ENCODE measurements around the gene STARD3.

The STARD3 gene

DNA sequence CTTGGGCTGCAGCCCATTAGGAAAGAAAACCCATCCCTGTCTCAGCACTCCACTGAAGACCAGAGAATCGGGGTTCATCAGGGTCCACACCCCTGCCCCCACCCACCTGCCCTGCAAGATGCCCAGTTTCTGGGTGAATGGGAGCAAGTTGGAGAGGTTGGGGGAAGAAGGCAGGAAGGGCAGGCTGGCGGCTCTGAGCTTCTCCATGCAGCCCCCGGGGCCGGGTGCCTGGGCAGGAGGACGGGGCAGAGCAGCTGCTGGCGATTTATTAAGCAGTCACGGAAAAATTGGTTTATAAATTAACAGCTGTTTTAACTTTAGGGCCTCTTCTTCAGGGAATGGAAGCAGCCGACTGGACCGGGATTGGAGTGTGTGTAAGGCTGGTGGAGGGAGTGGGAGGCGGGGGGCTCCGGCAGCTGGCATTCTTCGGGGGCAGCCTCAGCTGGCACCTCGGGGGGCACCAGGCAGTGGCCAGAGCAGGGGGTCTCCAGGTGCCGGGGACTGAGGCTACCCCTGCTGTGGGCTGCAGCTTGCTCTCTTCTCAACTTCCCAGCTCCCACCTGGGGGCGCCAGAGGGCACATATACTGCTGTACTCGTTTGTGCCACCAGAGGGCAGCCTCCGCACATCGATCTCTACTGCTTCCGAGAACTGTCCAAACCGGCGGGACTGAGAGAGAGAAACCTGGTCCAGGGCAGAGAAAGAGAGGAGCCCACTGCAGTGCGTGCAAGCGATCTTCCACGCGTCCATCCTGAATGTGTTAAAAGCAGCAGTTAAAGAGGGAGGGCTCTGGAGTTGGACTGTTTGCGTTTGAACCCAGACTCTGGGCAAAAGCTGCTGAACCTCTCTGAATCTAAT is 15.2 kb upstream of the STARD3 start:
- DNase-seq, result peak; percentile 58

GRCh38 chr17:39622380-39623006 is 14.5 kb upstream of the STARD3 start:
- no peak for DNase-seq

- peak; percentile 65 for DNase-seq
Observed at GRCh38 chr17:39623356-39623950, 13.5 kb upstream of the STARD3 start.

GRCh38 chr17:39624313-39624712 is 12.6 kb upstream of the STARD3 start:
- DNase-seq, result no peak

DNA sequence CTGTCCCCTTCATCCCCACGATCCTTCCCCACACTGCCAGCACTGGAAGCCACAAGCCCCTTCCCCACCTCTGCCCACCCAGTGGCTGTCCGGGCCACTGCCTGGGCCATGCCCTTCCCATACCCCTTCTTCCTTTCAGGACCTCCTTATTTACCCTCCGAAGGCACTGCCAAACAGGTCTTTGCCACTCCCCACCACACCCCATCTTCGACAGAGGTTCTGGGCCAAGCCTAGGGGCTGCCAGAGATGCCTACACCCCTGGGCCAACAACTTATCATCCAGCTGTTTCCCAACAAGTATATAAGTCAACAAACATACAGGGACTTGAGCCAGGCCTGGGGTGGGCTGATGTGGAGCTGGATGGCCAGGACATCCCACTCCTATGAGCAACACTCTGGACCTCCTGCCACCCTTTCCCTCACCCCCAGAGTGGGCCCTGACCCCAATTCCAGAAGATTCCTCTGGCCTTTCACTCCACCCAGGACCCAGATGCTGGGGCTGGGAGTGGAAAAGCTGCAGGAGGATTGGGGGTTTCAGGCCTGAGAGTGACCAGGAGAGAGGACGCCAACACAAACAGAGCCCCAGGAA is 11.7 kb upstream of the STARD3 start:
- no peak for DNase-seq

DNA sequence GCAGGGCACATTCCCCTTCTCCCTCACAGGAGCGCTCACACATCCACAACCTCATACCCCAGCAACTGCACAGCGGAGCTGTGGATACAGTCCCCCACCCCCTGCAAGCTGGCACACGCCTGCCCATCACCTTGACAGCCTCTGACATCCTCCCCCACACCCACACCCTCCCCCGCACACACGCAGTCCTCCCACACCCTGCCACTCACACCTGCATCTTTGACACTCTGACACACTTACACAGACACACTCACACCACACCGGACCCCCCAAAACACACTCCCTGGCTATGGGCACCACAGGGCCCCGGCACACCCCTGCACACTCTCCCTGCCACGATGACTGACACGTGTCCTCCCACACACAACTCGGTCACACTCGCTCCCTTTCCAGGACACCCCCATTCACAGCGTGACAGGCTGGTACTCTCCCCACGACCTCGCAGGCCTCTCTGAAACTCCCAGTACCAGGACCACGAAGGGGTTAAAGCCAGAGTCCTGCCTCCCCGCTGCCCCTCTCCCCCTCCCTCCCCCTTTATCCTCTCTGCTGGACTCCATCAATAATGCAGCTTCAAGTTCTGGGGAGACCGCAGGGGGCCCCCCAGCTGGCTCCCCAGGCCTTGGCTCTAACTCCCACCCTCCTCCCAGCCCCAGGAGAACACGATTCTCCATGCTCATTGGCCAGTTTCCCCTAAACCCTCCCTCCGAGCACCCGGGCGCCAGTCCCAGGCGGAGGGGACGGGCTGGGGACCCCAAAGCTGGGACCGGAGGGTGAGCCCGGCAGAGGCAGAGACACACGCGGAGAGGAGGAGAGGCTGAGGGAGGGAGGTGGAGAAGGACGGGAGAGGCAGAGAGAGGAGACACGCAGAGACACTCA is 10.5 kb upstream of the STARD3 start, which contains the start of gene PPP1R1B:
Gene PPP1R1B, plus strand, starts transcription at position 782 of the 876 bp plus-strand sequence. CDS start 441 bp downstream, outside the sequence.
- DNase-seq, result no peak

DNA sequence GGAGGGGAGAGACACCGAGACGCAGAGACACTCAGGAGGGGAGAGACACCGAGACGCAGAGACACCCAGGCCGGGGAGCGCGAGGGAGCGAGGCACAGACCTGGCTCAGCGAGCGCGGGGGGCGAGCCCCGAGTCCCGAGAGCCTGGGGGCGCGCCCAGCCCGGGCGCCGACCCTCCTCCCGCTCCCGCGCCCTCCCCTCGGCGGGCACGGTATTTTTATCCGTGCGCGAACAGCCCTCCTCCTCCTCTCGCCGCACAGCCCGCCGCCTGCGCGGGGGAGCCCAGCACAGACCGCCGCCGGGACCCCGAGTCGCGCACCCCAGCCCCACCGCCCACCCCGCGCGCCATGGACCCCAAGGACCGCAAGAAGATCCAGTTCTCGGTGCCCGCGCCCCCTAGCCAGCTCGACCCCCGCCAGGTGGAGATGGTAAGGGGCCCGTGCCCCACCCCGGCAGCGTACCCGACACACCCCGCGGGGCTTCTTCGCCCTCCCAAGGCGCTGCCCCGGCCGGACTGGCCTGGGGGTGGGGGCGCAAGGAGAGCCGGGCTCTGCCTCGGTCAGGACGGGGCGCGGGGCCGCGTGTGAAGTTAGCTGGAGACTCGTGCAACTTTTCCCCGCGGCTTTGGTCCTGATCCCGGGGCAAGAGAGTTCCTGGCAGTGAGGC is 9.8 kb upstream of the STARD3 start:
- DNase-seq, result no peak

DNA sequence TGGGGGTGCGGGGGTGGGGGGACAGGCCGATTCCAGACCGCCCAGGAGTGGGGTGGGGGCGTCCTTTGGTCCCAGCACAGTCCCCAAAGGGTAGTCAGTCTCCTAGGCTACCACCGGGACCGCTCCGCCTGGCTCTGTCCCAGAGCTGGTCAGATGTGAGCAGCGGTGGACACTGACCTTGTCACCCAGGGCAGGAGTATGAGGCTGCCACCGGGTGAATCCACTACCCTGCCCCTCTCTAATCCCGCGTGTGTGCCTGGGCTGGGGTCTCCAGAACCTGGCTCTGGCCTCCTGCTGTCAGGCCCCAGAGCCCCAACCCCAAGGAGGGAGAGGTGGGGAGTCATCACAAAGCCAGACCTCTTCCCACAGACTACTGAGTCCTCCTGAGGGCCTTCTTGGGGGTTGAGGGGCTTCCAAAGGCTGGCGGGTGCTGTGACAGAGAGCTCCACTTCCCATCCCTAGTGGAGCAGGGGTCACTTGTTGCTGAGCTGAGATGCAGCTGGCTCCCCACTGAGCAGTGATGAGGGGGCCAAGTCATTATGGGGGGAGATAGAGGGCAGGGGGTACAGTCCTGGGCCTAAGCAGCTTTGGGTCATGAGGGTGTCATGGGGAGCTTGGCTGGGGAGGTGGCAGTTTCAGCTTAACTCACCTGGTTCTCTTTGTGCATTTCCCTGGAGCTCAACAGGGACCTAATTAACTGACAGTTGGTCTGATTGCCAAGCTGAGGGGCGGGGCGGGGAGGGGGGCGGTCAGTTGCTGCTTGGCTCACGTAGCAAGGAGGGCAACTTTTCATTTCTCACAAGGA is 9.0 kb upstream of the STARD3 start:
- no peak for DNase-seq

- no peak for DNase-seq
Observed at GRCh38 chr17:39628655-39629493, 8.1 kb upstream of the STARD3 start.

DNA sequence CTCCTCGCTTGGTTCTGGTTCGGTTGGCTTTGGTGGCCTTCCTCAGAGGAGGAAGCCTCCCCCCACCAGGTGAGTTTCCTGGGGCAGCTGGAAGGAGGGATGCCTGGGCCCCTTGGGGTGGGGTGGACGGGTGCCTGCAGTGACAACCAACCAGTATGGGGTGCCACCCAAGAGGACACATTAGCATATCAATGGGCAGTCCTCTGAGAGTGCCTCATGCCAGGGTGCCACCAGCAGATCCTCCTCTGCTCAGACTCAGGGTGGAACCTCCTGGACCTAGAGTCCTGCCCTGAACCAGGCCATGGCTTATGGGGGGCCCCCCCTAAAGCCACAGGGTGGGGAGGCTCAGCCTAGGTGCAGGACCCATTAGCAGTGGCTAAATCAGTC is 7.5 kb upstream of the STARD3 start:
- DNase-seq, result no peak

DNA sequence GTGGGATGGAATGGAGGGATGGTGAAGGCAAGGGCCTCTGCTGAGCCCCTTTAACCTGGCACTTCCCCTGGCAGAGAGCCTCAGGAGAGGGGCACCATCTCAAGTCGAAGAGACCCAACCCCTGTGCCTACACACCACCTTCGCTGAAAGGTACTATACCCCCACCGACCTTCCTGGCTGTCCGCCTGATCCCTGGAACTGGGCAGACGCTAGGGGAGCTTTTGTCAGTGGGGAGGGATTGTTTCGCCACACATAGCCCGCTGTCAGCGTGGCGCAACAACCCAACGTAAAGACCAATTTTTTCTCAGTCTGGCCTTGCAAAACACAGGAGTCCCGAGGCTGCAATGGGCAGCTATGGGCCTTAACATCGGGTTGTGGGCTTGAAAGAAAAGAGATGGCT is 7.0 kb upstream of the STARD3 start:
- DNase-seq, result no peak

DNA sequence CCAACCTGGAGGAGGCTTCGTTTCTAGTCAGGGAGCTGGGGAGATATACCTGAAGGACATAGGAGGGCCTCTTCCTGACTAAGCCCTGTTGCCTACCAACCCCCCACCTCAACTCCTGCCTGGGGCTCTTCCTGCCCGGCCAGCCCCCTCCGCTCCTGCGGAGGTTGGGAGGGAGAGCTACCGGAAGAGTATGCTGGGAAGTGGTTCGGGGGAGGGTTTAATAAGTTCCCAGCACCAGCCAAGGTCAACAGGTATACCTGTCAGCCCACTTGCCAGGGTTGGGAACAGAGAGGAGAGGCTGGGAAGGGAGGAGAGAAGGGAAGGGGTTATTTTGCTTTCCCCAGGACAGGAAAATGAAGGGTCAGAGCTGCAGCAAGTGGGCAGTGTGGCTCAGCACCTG is 5.5 kb upstream of the STARD3 start:
- DNase-seq, result no peak

GRCh38 chr17:39632153-39632941 is 4.6 kb upstream of the STARD3 start:
- no peak for DNase-seq

DNA sequence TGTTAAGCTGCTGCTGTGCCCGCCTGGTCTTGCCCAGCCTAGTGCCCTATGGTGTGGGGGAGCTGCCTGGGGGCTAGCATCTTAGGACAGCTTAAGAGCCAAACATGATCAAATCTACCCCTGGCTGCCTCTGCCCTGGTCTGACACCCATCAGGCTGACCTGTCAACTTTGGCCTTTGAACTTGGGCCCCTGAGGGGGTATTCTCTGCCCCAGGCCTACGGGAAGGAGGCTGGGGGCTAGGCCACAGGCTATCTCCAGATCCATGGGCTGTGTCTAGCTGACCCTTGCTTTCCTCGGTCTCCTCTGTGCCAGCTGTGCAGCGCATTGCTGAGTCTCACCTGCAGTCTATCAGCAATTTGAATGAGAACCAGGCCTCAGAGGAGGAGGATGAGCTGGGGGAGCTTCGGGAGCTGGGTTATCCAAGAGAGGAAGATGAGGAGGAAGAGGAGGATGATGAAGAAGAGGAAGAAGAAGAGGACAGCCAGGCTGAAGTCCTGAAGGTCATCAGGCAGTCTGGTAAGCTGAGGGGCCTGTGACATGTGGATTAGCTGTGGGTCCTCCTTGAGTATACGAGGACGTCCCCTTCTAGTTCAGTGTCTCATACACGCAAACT is 3.3 kb upstream of the STARD3 start:
- DNase-seq, result no peak

- DNase-seq, result no peak
Observed at GRCh38 chr17:39634384-39634871, 2.5 kb upstream of the STARD3 start.

- no peak for DNase-seq
Observed at GRCh38 chr17:39635614-39636176, 1.2 kb upstream of the STARD3 start.

DNA sequence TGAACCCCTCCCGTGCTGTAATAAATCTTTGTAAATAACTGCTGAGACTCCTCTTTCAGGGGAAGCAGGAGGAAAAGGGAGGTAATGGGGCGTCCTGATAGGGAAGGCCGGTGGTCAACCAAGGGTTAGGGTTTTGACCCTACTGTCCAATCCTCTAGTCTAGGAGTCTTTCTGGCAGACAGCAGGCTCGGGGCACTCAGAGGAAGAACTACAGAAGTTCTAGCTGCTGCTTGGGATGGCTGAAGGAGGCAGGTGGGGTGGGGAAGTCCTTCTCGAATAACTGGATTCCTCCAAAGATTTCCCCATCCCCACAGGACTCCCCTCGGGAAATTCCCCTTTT is 387 bp upstream of the STARD3 start:
- DNase-seq, result no peak

GRCh38 chr17:39638317-39638716 is 1.4 kb downstream of the STARD3 start:
- no peak for DNase-seq
